Measurements from ENCODE around the gene TRANK1.
"Not testable (repeated sequence)": the region's sequence is repeated elsewhere in the genome, so short reads cannot be mapped to it uniquely, and the experiment has no call there.

TRANK1 gene

DNA sequence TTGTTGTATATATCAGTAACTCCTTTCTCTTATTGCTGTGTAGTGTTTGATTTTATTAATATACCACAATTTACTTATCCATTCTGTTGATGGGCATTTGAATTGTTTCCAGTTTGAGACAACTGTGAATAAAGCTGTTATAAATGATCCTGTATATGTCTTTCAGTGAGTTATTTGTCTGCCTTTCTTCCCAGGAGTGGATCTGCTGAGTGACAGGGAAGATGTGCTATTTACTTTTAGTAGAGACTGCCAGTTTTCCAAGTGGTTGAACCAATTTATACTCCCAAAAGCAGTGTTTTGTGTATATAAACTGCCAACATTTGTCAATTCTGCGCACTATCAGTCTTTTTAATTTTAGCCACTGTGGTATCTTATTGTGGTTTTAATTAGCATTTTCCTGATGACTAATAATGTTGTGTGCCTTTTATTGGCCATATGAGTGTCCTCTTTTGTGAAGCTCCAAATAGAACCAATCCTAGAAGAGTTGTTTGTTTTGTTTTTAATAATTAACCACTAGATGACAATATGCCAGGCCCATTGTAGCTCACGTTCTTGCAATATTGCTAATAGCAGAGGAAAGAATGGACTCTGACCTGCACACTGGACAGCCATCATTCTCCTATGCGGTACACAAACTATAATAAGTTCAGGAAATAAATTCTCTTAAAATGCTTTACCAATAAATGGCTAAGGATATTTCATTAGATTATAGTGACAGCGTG, 25.3 kb downstream of the TRANK1 start:
- no peak for FAIRE-seq

DNA sequence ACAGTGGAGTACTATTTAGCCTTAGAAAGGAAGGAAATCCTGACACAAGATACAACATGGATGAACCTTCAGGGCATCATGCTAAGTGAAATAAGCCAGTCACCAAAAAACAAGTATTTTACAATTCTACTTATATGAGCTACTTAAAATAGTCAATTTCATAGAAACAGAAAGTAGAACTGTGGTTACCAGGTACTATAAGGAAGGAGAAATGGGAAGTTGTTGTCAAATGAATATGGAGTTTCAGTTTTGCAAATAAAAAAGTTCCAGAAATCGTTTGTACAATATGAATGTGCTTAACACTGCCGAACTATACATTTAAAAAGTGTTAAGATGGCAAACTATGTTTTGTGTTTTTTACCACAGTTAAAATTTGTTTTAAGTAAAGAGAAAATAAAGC, 26.8 kb downstream of the TRANK1 start:
- FAIRE-seq: no peak

GRCh38 chr3:36911990-36912804, 32.7 kb downstream of the TRANK1 start:
- FAIRE-seq: no peak

GRCh38 chr3:36909666-36910065, 35.2 kb downstream of the TRANK1 start:
- no peak for FAIRE-seq

DNA sequence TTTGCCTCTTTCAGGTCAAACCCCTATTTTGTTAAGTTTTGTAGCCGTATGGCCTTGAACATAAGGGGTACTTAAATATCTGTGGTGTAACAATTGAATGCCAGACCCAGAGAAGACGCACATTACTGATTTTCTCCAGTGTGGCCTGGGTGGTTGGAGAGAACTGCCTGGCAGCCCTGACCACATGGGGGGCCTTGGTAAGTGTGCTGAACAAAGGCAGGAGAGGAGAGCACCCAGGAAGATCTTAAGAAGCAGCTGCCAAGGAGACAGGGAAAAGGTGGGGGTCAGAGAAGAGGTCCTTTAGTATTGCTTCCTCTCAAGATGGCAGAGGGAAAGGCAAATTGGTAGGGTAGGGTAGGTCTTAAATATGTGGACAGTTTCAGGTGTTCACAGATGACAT, 35.7 kb downstream of the TRANK1 start:
- no peak for FAIRE-seq

GRCh38 chr3:36908647-36909180, 36.1 kb downstream of the TRANK1 start:
- no peak for FAIRE-seq

GRCh38 chr3:36907911-36908646, 36.8 kb downstream of the TRANK1 start:
- peak; percentile 54 for FAIRE-seq

GRCh38 chr3:36906504-36907149, 38.2 kb downstream of the TRANK1 start:
- FAIRE-seq: no peak

DNA sequence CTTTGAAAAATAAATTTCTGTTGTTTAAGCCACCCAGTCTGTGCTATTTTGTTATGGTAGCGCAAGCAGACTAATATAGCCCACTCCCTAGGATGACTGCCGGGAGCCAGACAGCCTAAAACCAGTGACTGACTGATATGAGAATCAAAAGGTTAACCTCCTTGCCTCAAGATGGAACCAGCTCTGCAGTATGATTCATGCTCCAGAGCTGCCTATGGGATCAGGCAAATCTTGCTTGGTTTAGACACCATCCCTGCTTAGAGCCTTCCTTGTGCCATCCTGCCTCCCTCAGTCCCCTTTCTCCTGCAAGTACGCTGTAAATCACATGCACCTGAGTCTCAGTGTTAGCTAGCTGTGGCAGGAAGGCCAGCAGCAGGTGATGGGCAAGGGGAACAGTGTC, 39.3 kb downstream of the TRANK1 start:
- FAIRE-seq: no peak

DNA sequence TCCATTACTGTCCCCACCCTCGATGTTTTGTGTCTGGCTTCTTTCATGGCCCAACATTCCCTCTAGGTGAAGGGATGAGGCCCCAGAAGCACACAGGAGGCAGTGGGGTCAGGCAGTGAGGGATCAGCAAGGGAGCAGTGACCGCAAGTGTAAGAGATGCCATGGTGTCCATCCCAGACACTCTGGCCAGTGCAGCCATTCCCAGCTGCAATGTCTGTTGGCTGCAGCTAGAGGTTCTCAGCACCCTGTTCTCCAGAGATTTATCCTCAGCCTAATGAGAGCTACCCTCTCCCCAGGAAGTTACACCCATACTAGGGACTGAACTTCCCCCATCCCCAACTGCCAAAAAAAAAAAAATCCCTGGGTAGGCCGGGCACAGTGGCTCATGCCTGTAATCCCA, 40.2 kb downstream of the TRANK1 start:
- no peak for FAIRE-seq

- not testable (repeated sequence) for FAIRE-seq
Measured at GRCh38 chr3:36904065-36904464, 40.8 kb downstream of the TRANK1 start.

- FAIRE-seq: no peak
Measured at GRCh38 chr3:36903119-36903882, 41.6 kb downstream of the TRANK1 start.

GRCh38 chr3:36901588-36901987, 43.3 kb downstream of the TRANK1 start:
- no peak for FAIRE-seq

- no peak for FAIRE-seq
Measured at GRCh38 chr3:36900474-36901443, 44.1 kb downstream of the TRANK1 start.

- FAIRE-seq: no peak
Measured at GRCh38 chr3:36895496-36896409, 49.1 kb downstream of the TRANK1 start.

GRCh38 chr3:36894914-36895313, 49.9 kb downstream of the TRANK1 start:
- FAIRE-seq: no peak

GRCh38 chr3:36893826-36894225, 51.0 kb downstream of the TRANK1 start:
- FAIRE-seq: no peak

DNA sequence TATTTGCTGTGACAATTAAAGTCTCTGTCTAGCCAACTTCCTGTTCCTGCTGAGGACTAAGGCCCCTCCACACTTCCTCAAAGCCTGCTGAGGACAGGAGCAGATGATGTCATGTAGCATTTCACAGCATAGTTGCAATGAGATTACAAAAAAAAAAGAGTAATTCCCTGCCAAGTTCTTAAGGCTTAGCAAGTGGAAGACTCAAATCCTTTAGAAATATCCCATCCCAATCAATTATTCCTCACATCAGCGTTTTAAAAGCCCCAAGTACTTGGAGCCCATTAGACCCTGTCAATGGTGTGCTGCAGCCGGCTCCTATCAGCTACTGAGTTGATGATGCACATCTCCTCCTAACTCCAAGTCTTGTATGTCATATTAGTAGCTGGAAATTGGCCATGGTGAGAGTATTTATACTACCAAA, 51.7 kb downstream of the TRANK1 start:
- peak; percentile 72 for FAIRE-seq

DNA sequence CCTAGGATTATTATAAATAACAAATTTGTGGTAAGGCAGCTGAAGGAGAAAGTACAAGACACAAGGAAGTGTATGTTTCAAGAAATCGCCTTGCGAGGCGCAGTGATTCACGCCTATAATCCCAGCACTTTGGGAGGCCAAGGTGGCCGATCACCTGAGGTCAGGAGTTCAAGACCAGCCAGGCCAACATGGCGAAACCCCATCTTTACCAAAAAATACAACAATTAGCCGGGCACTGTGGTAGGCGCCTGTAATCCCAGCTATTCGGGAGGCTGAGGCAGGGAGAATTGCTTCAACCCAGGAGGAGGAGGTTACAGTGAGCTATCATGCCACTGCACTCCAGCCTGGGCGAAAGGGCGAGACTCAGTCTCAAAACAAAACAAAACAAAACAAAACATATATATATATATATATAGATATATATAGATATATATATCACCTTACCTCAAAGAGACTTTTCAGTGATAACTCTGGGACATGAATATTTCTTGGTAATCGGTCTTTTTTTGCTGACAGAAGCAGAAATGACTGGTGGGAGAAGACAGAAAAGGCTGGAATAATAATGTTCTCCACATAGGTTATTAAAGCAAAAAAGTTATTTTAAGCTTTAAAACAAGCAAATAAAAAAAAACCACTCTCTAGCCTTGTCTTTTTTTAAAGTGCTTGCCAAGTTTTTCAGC, 52.3 kb downstream of the TRANK1 start:
- FAIRE-seq: no peak
